Karpas-422 (cell line): ENCODE measurements around the gene ESCO1. TPM values are rescaled to one million over a fixed set of nuclear protein-coding genes. Genes with fewer than 3 reads are reported as not detected.
A peak's percentile ranks its signal among the peaks of the same experiment; 100 is the strongest.
"Not testable (repeated sequence)": the region's sequence is repeated elsewhere in the genome, so short reads cannot be mapped to it uniquely, and the experiment has no call there.

ENCODE experiments used
- DNase-seq: peaks from one replicate; pipeline ENCODE4 v3.0.0-alpha.2; 2015
- H2AFZ ChIP-seq: fragments of 200-600 bp; sonication (generic); 2 replicates; pipeline ENCODE4 v1.6.1; 2014; ENCODE audit warnings: antibody characterized with exemption, low read length, mixed read lengths
- H3K27ac ChIP-seq: fragments of 200-600 bp; sonication (generic); 2 replicates; pipeline ENCODE4 v1.5.1; 2014; ENCODE audit warnings: mild to moderate bottlenecking, low read length, moderate library complexity
- H3K27me3 ChIP-seq: fragments of 200-600 bp; sonication (generic); 2 replicates; pipeline ENCODE4 v1.6.1; 2014; ENCODE audit warnings: low read length, mixed read lengths
- H3K36me3 ChIP-seq: fragments of 200-600 bp; sonication (generic); 2 replicates; pipeline ENCODE4 v1.6.1; 2014; ENCODE audit warnings: low read length, mixed read lengths; ENCODE audit not compliant: insufficient read depth
- H3K4me1 ChIP-seq: fragments of 200-600 bp; sonication (generic); 2 replicates; pipeline ENCODE4 v1.6.1; 2014; ENCODE audit warnings: mild to moderate bottlenecking, low read length, mixed read lengths
- H3K4me2 ChIP-seq: fragments of 200-600 bp; sonication (generic); 2 replicates; pipeline ENCODE4 v1.6.1; 2014; ENCODE audit warnings: low read length, low read depth, mild to moderate bottlenecking; ENCODE audit not compliant: poor library complexity, severe bottlenecking
- H3K4me3 ChIP-seq: fragments of 200-600 bp; sonication (generic); 2 replicates; pipeline ENCODE4 v1.5.1; 2014; ENCODE audit warnings: mild to moderate bottlenecking, antibody characterized with exemption, low read length, mixed read lengths
- H3K79me2 ChIP-seq: fragments of 200-600 bp; sonication (generic); 2 replicates; pipeline ENCODE4 v1.6.1; 2014; ENCODE audit warnings: mild to moderate bottlenecking, low read length, mixed read lengths
- H3K9ac ChIP-seq: fragments of 200-600 bp; sonication (generic); 2 replicates; pipeline ENCODE4 v1.6.0; 2014; ENCODE audit warnings: low read length
- H3K9me2 ChIP-seq: fragments of 200-600 bp; sonication (generic), shearing (Covaris generic); replicated peaks from 2 replicates; pipeline ENCODE4 v1.6.0; 2014; ENCODE audit warnings: mild to moderate bottlenecking, low read length, moderate library complexity; ENCODE audit not compliant: insufficient read depth
- H3K9me3 ChIP-seq: fragments of 300-700, 200-600 bp; sonication (generic); 2 replicates; pipeline ENCODE4 v1.6.1; 2014; ENCODE audit warnings: low read length, mixed read lengths
- H4K20me1 ChIP-seq: fragments of 200-600 bp; sonication (generic); 2 replicates; pipeline ENCODE4 v1.6.1; 2014; ENCODE audit warnings: mild to moderate bottlenecking, antibody characterized with exemption, low read length, low read depth; ENCODE audit not compliant: insufficient read depth
- total RNA-seq: library from RNA; depleted of rRNA; stranded (reverse); fragments of >200 nt; shearing (Covaris generic); gene quantifications from 2 replicates; pipeline ENCODE4 v1.2.3, GENCODE V29; 2014; ENCODE audit warnings: low replicate concordance; rRNA removed

Gene ESCO1
- 23.6 and 35.5 TPM in 2 replicates for total RNA-seq

DNA sequence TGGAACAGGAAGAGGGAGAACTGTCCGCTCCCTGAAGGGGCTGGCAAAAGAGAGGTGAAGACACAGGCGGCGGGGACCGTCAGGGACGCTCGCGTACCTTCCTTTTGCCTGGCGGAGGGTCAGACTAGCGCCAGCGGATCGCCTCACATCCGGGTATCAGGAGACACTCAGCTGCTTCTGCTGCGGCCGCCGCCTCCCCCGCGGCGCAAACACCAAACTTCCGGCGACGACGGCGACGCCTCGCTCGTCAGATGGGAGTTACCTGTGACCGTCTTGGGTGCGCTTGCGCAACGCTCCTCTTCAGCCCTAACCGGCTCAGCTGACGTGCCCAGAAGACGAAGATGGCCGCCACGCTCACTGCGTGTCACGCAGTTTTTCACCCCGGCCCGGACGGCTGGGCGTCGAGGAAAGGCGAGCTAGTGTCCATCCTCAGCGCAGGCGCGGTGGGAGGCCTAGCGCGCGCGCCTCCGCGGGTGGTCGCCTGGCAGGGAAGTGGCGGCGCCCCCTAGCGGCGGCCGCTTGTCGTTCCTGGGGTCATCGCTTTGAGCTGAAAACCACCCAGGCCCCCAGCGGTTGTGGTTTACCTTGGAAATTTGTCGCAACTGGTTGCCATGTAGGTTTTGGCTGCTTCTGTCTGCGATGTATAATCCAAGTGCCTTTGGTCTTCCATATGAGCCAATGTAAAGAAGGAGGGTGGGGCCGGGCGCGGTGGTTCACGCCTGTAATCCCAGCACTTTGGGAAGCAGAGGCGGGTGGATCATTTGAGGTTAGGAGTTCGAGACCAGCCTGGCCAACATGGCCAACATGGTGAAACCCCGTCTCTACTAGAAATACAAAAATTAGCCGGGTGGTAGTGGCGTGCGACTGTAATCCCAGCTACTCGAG lies at the start of gene ESCO1:
TSS of gene ESCO1 (minus strand) at position 179 of the 885 bp plus-strand sequence. CDS start 25,861 bp downstream, outside the sequence.
- peak within 1 kb of the TSS; percentile 39 for H2AFZ ChIP-seq
- H3K4me3 ChIP-seq: peak within 1 kb of the TSS; percentile 86
- H3K36me3 ChIP-seq: peaks cover 12% of the 10 kb centered on the region
- no peaks in the 10 kb centered on the region for H3K27me3 ChIP-seq
- H3K9me3 ChIP-seq: no peaks in the 10 kb centered on the region; the same call in 1 of the 2 replicates
- H3K4me2 ChIP-seq: peak within 1 kb of the TSS; percentile 84
- H3K4me1 ChIP-seq: peaks cover 33% of the 10 kb centered on the region
- peak; percentile 98 for DNase-seq
- peaks cover 42% of the 10 kb centered on the region for H3K79me2 ChIP-seq
- H4K20me1 ChIP-seq: no peaks in the 10 kb centered on the region; the same call in 1 of the 2 replicates
- H3K27ac ChIP-seq: peak within 1 kb of the TSS; percentile 84
- H3K9ac ChIP-seq: peak within 1 kb of the TSS; percentile 83
- no peaks in the 10 kb centered on the region for H3K9me2 ChIP-seq

GRCh38 chr18:21640375-21640774 lies 39.9 kb upstream of the ESCO1 start:
- H2AFZ ChIP-seq, H3K9ac ChIP-seq, H3K9me2 ChIP-seq, H3K4me2 ChIP-seq, H3K27me3 ChIP-seq, H3K36me3 ChIP-seq, H3K27ac ChIP-seq, H3K79me2 ChIP-seq, H4K20me1 ChIP-seq, H3K4me3 ChIP-seq, H3K9me3 ChIP-seq, DNase-seq: not testable (repeated sequence)
- peaks cover 14% of the 10 kb centered on the region for H3K4me1 ChIP-seq

DNA sequence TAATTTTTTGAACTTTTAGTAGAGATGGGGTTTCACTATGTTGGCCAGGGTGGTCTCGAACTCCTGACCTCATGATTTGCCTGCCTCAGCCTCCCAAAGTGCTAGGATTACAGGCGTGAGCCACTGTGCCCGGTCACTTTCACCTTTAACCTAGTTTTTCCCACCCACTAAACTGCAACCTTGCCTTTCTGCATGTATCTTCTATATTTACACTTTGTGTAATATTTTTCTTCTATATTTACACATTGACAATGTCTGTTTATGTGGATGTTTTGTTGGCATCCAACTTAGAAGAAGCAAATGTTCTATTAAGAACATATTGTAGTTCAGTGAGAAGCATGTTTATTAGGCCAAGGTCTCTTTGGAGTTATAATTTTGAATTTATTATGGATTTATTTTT lies 38.3 kb upstream of the ESCO1 start:
- Histone ChIP-seq H3K9ac (no peak overlapping the region), H3K9me2 (no peaks in the 10 kb centered on the region), H3K4me2 (no peak overlapping the region), H3K4me3 (no peak overlapping the region), H3K4me1 (peaks cover 14% of the 10 kb centered on the region), H3K79me2 (no peaks in the 10 kb centered on the region), H4K20me1 (no peaks in the 10 kb centered on the region), H3K27me3 (no peaks in the 10 kb centered on the region), H3K9me3 (no peaks in the 10 kb centered on the region), H2AFZ (no peak overlapping the region), H3K27ac (no peak overlapping the region), H3K36me3 (0 out of 2 replicates have a peak, but pooled peaks cover 5% of the 10 kb centered on the region)
- no peak for DNase-seq

DNA sequence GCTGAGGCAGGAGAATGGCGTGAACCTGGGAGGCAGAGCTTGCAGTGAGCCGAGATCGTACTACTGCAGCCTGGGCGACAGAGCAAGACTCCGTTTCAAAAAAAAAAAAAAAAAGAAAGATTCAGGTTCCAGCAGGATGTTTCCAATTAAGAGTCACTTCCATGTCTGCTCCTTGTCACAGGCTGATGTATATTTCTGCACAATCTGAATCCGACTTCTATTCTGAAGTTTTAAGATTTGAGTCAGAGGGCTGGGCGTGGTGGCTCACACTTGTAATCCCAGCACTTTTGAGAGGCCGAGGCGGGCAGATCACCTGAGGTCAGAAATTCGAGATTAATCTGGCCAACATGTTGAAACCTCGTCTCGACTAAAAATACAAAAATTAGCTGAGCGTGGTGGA lies 36.3 kb upstream of the ESCO1 start:
- Histone ChIP-seq H3K27ac (no peak overlapping the region), H3K9me3 (no peaks in the 10 kb centered on the region), H3K4me3 (no peak overlapping the region), H3K9ac (no peak overlapping the region), H3K9me2 (no peaks in the 10 kb centered on the region), H3K36me3 (peaks cover 3% of the 10 kb centered on the region; the same call in 1 of the 2 replicates), H4K20me1 (no peaks in the 10 kb centered on the region), H3K4me2 (no peak overlapping the region), H3K79me2 (no peaks in the 10 kb centered on the region), H3K27me3 (no peaks in the 10 kb centered on the region), H2AFZ (no peak overlapping the region), H3K4me1 (peaks cover 14% of the 10 kb centered on the region)
- no peak for DNase-seq

DNA sequence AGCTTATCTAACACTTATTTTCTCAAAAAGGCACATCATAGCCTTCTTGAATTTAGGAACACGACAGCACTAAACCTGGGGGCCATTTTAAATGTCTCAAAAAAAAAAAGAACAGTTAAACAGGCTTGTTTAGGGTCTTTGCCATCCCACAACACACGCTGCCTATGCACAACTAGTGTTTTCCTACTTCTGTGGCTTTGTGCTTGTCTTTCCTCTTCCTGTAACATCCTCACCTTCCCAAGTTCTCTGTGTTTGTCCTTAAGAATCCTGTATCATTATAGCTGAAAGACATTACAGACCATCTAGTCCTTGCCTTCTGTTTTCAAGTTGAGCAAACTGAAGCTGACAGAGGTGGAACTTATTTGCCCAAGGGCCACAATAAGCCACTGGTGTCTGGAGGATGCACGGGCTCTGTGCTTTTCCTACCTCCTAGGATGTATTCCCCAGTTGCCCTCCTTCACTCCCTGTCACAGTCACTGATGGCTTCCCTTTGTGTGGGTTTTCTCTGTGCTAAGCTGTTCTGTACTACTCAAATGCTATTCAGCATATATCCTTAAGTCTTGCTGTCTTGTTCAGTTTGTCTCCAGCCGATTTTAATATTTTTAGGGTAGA lies 34.2 kb upstream of the ESCO1 start:
- peaks cover 6% of the 10 kb centered on the region for H3K79me2 ChIP-seq

DNA sequence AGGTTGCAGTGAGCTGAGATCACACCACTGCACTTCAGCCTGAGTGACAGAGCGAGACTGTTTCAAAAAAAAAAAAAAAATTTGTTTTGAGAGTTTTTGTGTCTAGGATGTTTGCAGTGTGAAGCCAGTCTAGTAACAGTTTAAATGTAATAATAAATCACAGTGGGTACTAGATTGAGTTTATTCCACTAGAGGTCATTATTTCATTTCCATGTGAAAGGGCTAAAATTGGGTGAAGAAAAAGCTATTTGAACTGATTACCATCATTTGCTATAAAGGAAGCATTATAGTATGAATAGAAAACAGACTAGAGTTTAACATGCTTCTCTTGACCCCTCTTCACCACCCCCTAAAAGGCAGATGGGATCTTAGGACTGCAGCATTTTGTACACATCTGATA lies 31.9 kb upstream of the ESCO1 start:
- no peaks in the 10 kb centered on the region for H3K9me3 ChIP-seq
- no peak overlapping the region for H3K27ac ChIP-seq
- peaks cover 24% of the 10 kb centered on the region for H3K4me1 ChIP-seq

More for the DNA sequence above, 34.2 kb upstream of the ESCO1 start:
- Histone ChIP-seq H4K20me1 (no peaks in the 10 kb centered on the region), H3K4me1 (peaks cover 15% of the 10 kb centered on the region), H3K4me3 (no peak overlapping the region), H3K27ac (no peak overlapping the region), H3K27me3 (no peaks in the 10 kb centered on the region), H3K4me2 (no peak overlapping the region), H3K36me3 (peaks cover 17% of the 10 kb centered on the region; the same call in 1 of the 2 replicates), H3K9ac (no peak overlapping the region), H2AFZ (no peak overlapping the region), H3K9me3 (no peaks in the 10 kb centered on the region), H3K9me2 (no peaks in the 10 kb centered on the region)
- DNase-seq: no peak

DNA sequence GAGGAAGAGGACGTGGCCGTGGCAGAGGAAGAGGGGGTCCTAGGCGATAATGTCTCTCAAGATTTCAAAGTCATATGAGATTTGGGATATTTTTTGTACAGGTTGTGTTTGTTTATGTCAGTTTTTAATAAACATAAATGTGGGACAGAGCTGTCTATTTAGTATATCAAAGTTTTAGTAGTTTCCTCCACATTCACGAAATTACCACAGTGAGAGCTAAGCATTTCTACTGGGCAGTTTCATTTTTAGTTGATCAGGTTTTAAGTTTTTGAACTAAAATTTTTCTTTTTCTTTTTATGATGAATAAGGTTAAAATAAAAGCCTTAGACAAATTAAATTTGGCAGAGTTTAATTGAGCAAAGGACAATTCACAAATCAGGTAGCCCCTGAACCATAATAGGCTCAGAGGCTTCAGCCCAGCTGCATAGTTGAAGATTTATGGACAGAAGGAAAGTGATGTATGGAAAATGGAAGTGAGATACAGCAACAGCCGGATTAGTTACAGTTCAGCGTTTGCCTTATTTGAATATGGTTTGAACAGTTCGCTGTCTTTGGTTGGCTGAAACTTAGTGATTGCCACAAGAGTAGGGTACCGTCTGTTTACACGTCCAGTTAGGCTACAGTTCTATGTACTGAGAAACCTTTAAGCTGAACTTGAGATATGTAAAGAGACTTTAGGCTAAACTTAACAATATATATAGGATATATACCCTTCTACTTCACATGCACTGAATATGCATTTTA lies 28.8 kb upstream of the ESCO1 start:
- Histone ChIP-seq H3K9me3 (no peaks in the 10 kb centered on the region), H3K4me1 (peaks cover 27% of the 10 kb centered on the region), H3K4me2 (peak overlapping the region; percentile 40), H2AFZ (no peak overlapping the region), H3K27ac (peak overlapping the region; percentile 82), H3K79me2 (peaks cover 44% of the 10 kb centered on the region), H3K36me3 (peaks cover 44% of the 10 kb centered on the region), H3K9me2 (no peaks in the 10 kb centered on the region), H4K20me1 (no peaks in the 10 kb centered on the region), H3K27me3 (no peaks in the 10 kb centered on the region), H3K9ac (0 out of 2 replicates have a peak overlapping the region, but pooled peaks have one; percentile 7), H3K4me3 (no peak overlapping the region)
- peak; percentile 48 for DNase-seq

More for the DNA sequence above, 31.9 kb upstream of the ESCO1 start:
- Histone ChIP-seq H3K9me2 (no peaks in the 10 kb centered on the region), H3K27me3 (no peaks in the 10 kb centered on the region), H4K20me1 (no peaks in the 10 kb centered on the region), H3K4me2 (no peak overlapping the region), H3K4me3 (no peak overlapping the region), H3K36me3 (peaks cover 35% of the 10 kb centered on the region; the same call in 1 of the 2 replicates), H2AFZ (no peak overlapping the region), H3K9ac (no peak overlapping the region), H3K79me2 (peaks cover 25% of the 10 kb centered on the region)
- DNase-seq: no peak
